T1000 (cell line): ENCODE measurements around the gene PTPRB.

Experiments used
- DNase-seq: peaks from one replicate; lab custom pipeline; 2025; ENCODE audit warnings: mixed read lengths; lab: John Stamatoyannopoulos, UW

PTPRB gene

DNA sequence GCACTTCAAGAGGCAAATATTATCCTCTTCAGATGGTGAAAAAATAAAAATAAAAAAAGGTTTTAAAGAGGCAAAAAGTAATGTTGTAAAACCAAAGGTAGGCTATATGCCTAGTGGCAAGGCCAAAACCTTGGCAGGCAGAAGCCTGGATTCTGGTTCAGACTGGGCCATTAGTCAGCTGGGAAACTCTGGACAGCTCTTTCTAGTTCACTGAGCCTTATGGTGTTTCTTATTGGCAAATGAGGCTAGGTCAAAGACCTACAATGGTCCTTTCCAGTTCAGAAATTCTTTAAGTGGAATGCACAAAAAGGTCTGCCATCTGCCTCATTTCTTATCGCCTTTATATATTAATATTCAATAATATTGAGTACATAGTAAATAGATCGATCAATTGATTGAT lies 44.6 kb downstream of the PTPRB start:
- no peak for DNase-seq

DNA sequence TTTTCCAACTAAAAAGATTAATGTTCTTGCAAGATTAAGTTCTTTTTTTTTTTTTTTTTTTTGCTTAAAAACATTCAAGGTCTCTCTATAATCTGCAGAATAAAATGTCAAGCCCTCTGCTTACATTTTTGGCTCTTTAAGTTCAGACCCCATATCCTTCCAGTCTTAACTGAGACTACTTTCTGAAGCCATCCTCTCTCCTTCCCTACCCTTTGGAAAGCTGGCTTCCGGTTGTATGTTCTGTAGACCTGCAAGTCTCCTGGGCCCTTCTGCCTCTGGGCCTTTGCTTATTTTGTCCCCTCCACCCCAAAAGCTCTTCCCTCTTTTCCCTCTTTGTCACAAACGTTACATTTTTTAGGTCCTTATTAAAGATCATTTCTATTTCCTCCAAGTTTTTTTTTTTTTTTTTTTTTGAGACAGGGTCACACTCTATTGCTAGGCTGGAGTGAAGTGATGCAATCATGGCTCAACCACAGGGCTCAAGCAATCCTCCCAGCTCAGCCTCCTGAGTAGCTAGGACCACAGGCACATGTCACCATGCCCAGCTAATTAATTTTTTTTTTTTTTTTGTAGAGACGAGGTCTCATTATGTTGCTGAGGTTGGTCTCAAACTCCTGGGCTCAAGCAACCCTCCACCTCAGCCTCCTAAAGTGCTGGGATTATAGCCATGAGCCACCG lies 46.5 kb downstream of the PTPRB start:
- no peak for DNase-seq

DNA sequence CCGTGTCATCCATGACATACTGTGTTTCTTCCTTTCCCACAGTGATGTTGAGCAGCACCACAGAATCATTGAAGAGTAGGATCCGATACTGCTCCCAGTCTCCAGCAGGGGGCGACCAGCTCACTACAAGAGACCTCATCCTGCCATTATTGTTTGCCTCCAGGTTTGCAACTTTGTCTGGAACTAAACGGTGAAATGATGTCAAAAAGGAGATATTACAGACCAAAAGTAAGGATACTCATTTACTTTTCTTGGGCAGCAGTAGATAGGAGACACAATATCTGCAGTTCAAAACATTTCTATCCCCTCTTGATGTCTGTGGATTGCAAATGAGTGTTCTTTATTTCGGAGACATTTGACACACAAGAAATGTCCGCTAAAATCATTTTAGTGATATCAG lies 47.2 kb downstream of the PTPRB start:
- DNase-seq: peak; percentile 91

DNA sequence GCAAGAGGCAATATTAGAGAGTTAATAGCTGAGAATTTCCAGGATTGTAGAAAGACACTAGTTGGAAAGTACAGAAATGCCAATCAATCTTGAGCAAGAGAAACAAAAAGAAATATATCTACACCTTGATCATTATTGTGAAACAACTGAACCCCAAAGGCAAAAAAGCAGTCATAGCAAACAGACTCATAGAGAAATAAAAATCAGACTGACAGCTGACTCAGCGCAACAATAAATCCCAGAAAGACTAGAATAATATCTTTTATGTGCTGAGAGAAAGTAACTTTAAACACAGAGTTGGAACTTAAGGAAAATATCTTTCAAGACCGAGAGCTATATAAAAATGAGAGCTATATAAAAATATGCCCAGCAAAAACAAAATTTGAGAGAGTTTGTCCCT lies 52.9 kb downstream of the PTPRB start:
- no peak for DNase-seq

DNA sequence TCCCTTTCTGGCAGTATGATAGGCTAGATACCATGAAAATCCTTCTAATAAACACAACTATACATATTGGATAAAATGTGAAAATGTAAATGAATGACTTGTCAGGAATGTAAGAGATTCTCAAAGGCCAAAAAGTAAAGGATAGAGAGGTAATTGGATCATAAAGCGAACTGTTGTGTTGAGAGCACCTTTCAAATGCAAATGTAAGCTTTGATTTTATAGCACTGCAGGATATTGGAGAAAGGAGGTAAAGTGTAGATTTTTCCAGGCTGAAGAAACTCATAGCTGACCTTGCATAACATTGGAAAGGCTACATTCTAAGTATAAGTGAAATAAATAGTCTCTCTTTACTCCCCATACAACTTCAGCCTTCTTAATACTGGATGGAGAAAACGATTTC lies 54.0 kb downstream of the PTPRB start:
- no peak for DNase-seq

DNA sequence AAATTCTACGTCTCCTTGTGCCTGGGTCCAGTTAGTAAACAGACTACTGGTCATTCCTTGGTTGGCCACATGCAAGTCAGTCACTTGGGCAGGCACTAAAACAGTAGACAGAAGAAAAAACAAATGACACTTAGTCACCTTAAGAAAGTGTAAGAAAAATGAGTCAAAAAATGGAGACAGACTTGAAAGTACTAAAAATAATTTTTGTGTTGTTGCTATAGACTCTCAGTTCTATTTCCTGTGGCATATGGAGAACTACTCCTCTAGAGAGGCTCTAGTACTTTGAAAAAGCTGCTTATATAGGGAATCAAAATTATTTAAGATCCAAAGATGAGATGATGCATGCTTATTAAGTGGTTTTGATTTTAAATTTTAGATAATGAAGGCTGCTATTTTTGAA lies 56.0 kb downstream of the PTPRB start:
- DNase-seq: no peak

DNA sequence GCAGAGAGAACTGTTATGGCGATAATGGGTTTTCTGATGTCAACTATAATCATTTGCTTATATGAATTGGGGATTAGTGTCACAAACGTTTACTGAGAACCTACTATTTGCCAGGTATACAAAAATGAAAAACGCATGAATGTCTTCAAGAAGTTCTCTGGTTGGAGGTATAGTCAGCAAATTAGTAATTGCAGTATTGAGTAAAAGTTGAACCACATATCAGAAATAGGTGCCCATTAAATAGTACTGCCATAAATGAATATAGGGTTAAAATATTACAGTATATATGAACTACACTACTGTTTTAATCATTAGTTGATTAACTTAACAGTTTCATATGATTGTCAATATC lies 60.0 kb downstream of the PTPRB start:
- no peak for DNase-seq

DNA sequence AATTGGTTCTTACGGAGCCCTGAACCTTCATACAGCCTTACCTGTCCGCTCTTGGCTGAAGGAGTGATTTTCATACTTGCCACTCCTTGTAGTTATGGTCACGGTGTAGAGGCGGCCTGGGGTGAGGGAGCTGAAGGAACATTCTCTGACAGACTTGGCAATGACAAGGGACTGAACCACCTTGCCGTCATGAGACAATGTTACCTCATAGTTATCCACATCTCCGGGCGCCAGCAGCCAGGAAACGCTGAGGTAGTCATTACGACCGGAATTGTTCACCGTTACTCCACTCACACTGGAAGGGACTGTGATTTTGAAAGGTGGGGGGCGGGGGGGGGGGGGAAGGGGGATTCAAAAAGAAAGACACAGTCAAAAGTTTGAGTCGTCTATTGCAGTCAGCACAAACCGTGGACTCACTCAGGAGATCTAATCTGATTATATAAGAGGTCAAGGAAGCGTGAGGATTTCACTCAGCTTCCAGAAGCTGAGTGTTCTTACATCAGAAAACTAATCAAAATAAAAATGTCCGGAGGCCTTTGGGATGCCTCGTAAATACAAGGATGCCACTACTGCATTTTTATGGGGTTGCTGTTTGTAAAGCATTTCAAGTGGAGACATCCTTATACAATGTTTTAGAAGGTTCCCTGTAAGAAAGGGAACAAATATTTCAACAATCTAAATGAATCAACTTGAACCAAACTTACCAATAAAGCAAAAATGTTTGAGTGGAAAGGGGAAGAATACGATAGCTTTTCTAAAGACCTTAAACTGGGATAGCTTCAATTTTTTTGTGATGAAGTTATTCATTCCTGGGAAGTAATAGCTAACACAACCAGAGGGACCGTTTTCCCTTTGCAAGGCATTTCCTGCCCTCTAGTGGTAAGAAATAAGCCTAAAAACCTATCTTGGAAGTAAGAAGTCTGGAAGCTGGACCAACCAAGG lies 60.6 kb downstream of the PTPRB start:
- DNase-seq: peak; percentile 58

DNA sequence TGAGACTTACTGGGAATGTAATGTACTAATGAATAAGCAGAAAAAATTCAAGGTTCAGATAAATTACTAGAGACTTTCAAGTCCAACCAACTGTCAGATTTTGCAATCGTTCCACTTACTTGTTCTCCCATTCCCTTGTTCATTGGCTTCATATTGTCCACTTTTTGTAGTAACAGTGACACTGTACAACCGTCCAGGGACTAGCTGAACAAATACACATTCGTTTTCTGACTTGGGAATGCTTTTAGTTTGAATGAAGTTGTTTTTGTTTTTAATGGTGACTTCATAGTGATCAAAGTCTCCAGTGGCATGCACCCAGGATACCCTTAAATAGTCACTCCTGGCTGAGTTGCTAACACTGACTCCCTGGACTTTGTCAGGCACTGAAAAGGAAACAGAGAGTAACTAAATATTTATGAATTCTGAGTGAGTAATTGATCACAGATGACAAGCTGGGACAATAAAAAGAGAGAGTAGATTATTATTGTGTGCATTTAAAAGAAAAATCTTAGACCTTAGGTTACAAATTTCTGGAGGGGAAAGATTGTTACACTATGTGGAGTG lies 65.4 kb downstream of the PTPRB start:
- DNase-seq: no peak

DNA sequence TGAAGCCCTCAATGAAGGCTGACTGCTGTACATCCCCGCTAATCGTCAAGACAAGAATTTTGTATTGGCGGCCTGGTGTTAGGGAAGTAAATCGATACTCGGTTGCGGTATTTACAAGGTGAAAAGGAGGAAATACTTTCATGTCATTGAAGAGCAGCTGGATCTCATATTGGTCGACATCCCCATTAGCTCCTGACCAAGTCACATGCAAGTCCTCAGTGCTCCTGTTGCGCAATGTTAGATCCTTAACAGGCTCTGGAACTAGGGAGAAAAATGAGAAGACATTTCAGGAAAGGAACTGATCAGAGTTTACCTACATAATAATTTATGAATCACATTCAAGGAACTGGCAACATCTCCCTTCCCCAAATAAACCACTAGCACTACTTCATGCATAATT lies 66.2 kb downstream of the PTPRB start:
- DNase-seq: no peak

DNA sequence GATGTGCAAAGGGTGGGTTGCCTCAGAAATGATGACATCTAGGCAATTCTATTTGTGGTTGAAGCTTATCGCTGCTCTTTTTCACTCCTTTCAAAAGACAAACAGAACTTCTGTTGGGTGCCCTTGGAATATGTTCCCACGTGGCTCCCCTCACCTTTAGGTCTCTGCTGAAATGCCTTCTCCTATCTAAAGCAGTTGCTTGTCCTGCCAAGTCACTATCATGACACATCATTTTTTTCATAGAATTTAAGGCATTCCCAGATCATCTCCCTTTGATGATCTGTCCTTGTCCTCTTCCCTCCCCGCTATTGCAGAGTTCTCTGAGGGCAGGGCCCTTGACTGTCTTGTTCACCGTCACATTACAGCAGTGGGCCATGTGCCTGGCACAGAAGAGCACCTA lies 75.7 kb downstream of the PTPRB start:
- no peak for DNase-seq

DNA sequence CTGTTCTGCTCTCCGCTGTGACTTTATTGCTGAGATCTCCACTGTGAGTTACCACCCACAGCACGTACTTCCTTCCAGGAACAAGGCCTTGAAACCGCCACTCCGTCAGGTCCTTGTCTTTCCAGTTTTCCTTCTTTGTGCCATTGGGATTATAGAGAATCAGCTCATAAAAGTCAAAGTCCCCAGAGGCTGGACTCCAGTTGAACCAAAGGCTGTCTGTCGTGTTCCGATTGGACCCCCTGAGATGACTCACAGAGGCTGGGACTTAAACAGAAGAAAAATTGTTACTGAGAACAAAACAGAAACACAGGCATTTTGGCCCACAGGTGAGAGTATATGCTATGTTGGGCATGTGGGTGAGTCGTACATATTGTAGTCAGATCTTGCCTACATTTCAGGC lies 76.6 kb downstream of the PTPRB start:
- no peak for DNase-seq

DNA sequence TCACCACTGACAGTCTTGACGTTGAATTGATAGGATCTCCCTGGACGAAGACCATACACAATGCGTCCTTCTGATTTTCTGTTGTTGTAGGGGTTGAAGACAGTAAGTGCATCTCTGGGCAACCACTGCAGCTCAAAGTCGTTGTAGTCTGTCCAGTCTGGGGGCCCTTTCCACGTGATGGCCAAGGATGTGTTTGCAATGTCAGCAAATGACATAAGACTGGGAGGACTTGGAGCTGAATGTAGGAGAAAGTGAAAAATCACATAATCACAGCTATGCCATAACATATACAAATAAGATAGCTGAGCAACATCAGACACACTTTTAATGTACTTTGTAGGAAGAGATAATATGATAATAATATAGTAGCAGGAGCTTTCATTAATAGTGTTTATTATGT lies 77.8 kb downstream of the PTPRB start:
- DNase-seq: no peak

DNA sequence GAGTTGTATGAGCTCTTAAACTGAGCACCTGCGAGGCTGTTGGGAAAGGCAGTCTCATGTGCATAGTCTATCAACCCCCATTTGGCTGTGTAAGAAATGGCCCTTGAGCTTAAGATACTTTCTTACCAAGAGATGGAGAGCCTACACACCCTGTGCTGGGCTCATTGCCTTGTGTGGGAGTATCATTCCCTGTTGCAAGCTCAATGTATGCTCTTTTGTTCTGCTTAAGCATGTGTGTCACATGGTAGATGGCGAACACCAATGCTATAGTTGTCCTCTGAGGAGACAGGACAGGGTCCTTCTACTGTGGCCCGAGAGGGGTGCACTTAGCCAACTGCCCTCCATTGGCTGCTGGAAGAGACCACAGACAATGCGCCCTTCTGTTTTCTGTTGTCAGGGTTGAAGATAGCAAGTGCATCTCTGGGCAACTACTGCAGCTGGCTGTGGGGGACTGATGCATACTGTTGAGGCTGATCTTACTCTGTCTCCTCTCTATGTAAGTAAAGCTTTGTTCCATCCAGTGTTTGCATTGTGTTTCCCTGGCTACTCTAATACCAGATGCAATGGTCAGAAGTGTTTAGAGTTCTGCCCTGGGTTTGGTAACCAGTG lies 79.5 kb downstream of the PTPRB start:
- DNase-seq: no peak

DNA sequence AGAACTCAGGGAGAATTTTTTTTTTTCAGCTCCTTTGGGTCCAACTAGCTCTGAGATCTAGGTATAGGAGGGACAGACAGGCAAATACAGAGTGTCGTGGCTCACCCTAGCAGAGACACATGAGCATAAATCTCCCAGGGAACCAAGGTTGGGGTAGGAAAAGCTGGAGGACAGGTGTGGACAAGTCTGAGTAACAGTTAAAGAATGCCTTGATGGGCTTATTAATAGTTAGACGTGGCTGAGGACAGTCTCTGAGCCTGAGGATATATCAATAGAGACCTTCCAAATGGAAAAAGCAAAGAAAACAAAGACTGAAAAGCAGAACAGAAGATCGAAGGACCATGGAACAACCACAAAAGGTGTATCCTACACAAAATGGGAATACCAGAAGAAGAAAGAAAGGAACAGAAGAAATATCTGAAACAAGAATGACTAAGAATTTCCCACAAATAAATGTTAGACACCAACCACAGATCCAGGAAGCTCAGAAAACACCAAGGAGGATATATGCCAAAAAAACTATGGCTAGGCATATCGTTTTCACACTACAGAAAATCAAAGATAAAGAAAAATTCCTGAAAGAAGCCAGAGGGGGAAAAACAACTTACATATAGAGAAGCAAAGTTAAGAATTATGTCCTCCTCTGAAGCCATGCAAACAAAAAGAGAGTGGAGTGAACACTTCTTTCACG lies 80.9 kb downstream of the PTPRB start:
- DNase-seq: no peak

DNA sequence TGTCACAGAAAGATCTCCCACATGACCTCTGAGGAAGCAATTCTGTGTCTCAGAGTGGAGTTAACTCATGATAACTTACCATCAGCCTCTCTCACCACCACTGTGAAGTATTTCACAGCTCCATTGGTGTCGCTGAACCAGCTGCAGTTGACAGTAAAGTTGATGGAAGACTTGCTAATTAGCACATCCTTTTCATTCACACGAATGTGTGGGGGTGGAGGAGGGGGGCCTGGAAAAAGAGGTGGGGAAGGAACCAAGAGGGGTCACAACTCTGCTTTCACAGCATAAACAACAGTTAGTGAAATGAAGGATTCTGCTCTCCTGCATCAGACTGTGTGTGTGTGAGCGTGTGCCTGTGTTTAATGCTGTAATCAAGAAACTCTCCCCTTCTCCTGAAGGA lies 82.1 kb downstream of the PTPRB start:
- DNase-seq: no peak

DNA sequence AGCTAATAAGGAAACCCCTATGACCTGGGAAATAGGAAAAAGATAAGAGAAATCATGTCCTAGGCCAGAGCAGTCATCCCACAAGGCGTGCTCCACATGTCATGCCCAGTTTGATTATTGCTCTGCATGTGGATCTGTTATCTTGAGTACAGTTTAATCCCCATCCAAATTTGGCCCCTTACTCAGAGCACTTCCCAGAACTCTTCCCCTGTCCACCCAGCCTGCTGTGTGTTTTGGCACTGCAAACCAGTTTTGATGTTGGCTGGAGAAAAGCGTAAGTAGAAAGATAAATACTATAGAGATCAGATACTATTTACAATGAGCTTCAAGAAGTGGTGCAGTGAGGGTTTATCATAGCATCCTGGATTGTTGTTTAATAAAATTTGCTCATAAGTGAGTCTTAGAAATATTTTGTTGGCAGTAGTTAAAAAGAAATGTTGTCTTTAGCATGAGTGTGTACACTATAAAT lies 83.8 kb downstream of the PTPRB start:
- DNase-seq: no peak

DNA sequence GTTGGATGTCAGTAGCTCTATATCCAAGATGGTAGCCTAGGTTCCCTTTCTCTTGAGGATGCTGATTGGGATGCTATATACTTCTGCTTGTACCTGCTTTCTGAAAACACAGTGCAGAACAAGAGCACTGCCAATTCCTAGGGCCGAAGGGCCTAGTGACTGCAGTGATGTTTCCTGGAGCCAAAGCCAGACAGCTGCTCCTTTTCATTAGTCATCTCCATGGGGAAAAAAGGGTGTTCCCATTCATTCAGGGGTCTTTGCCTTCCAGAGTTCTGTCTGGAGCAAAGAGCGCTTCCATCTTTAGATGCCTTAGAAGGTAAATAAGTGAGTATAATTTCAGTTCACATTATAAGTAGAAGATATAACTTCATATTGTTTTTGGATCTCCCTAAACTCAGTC lies 85.5 kb downstream of the PTPRB start:
- no peak for DNase-seq

DNA sequence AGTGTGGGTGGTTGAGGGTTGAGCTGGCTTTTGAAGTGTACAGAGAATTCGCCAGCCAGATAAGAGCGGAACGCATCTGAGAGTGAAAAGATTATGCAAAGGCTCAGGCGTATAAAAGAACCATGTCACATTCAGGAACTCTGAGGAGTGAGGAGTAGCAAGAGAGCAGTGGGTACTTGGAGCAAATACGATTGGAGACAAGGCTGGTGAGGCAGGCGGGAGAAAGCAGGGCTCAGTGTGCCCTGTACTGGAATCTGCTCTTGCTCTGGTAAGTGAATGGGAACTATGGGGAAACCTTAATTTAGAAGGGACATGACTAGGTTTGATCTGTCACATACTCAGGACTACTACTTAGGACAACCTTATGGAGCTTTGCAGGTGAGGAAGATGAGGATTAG lies 87.0 kb downstream of the PTPRB start:
- DNase-seq: no peak

DNA sequence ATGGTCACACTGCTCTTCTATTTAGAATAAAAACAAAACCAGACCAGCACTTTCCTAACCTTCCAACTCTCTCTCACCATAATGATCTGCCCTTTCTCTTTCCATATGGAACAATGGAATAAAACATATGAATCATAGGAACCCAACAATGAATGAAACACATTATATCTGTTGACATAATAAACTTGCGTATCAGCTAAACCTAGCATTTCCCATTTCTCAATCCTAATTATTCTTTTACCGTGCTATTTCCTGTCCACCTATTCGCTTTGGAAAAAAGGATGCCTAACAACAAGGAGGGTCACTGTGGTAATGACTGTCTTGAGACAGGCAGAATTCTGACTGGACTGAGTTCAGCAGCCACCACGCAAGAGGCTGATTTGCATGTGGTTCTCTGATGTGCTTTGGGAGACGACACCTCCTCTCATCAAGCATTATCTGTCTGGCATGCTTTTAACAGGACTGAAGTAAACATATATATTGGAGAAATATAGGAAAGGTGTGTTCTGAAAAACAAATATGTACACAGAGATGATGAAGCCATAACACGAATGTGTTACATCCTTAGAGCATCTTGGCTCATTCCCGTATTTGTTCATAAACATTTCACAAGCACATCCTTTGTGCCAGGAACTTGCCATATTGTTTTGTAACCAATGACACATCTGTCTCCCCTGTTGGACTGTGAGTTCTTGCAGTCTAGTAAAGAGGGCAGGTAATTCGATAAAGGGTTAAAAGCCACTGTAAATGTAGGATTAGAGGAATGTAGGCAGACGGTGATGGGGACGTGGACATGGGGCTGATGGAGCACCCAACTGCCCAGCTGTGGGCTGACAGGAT lies 87.7 kb downstream of the PTPRB start:
- DNase-seq: no peak

DNA sequence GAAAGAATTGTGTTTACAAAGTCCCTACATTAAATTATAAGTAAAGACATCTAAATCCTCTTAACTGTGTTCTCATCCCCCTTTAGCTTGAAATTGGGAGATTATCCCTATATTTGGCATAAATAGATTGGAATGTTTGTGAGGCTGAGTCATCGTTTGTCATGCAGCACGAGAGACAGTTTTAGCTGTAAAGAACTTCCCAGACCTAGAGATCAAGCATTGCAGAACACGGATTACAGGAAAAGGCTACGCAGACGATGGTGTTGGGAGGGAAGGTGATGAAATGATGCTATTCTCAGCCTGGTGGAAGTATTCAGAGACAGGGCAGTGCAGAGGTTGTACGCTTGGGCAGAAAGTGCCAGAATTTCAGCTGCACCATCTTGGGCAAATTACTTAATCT lies 93.8 kb downstream of the PTPRB start:
- DNase-seq: peak; percentile 88
